Endothelial cell of umbilical vein (primary cell): Measurements from ENCODE around the gene S100A1. TPM values are rescaled to one million over a fixed set of nuclear protein-coding genes. Genes with fewer than 3 reads are reported as not detected.
"Not testable (repeated sequence)": the region's sequence is repeated elsewhere in the genome, so short reads cannot be mapped to it uniquely, and the experiment has no call there.

Experiments used
- BruUV-seq: library from RNA; stranded (reverse); fragments of 400-500 nt; replicated peaks from 2 replicates; lab custom pipeline; 2021; lab: Mats Ljungman, UMichigan
- CTCF ChIA-PET: fragments of 300-600, 350-600 bp; sonication (Branson Sonifier 250); formaldehyde crosslinking; loops from one replicate; lab custom pipeline; 2021; ENCODE audit warnings: antibody characterized with exemption, inconsistent platforms; lab: Charles Lee
- POLR2A ChIA-PET: fragments of 300-600, 350-600 bp; sonication (Branson Sonifier 250); formaldehyde crosslinking; loops from one replicate; lab custom pipeline; 2021; ENCODE audit warnings: antibody characterized with exemption, inconsistent platforms; lab: Charles Lee
- DNase-seq: peaks from one replicate; pipeline ENCODE4 v3.0.0-alpha.2; 2011; ENCODE audit warnings: low read depth, low spot score
- FAIRE-seq: peaks from 2 replicates; lab custom pipeline; 2011; peaks lifted over from hg19 to GRCh38; lab: Jason Lieb, UNC
- H2AFZ ChIP-seq: 2 replicates; pipeline ENCODE4 v1.6.0; 2012; ENCODE audit warnings: low read depth, low read length, control low read depth, inconsistent platforms
- H3K27ac ChIP-seq: 2 replicates; pipeline ENCODE4 v1.5.1; 2011; ENCODE audit warnings: low read depth, mild to moderate bottlenecking, control low read depth, low read length, moderate library complexity; ENCODE audit not compliant: insufficient read depth
- H3K27me3 ChIP-seq, 2 experiments: 2 replicates each; pipeline versions ENCODE4 v1.6.0 to v1.6.1; 2011; ENCODE audit warnings: low read length in 2 of 2, mixed read lengths in 1 of 2; ENCODE audit not compliant: control insufficient read depth in 2 of 2, insufficient read depth in 2 of 2
- H3K36me3 ChIP-seq, 2 experiments: 2 replicates in 1 of 2; 3 replicates in 1 of 2; pipeline ENCODE4 v1.5.1; 2011; ENCODE audit warnings: low read length in 2 of 2, mild to moderate bottlenecking in 1 of 2, moderate library complexity in 1 of 2; ENCODE audit not compliant: control insufficient read depth in 2 of 2, insufficient read depth in 2 of 2; ENCODE audit errors: extremely low read depth in 1 of 2
- H3K4me1 ChIP-seq: 3 replicates; pipeline ENCODE4 v1.5.1; 2011; ENCODE audit warnings: mild to moderate bottlenecking, low read length; ENCODE audit not compliant: control insufficient read depth, insufficient read depth; ENCODE audit errors: extremely low read depth
- H3K4me2 ChIP-seq: 2 replicates; pipeline ENCODE4 v1.6.1; 2011; ENCODE audit warnings: low read length, control low read depth, mixed read lengths; ENCODE audit not compliant: insufficient read depth
- H3K4me3 ChIP-seq, 3 experiments: fragments of 200-600 bp in 1 of 3; sonication (generic), shearing (Covaris generic) in 1 of 3; replicated peaks in 1 of 3; 2 replicates each; pipeline ENCODE4 v1.5.1; 2011 to 2016; ENCODE audit warnings: control low read depth in 3 of 3, low read length in 3 of 3, mild to moderate bottlenecking in 2 of 3, inconsistent platforms in 1 of 3, low read depth in 1 of 3, moderate library complexity in 1 of 3; ENCODE audit not compliant: insufficient read depth in 1 of 3
- H3K79me2 ChIP-seq: 2 replicates; pipeline ENCODE4 v1.6.0; 2012; ENCODE audit warnings: low read length, inconsistent platforms; ENCODE audit not compliant: control insufficient read depth, insufficient read depth
- H3K9ac ChIP-seq: replicated peaks from 2 replicates; pipeline ENCODE3; 2011; ENCODE audit warnings: low read length, control low read depth; ENCODE audit not compliant: insufficient read depth; ENCODE audit errors: extremely low read depth
- H3K9me1 ChIP-seq: replicated peaks from 3 replicates; pipeline ENCODE4 v1.6.0; 2011; ENCODE audit warnings: mild to moderate bottlenecking, low read length; ENCODE audit not compliant: control insufficient read depth, insufficient read depth; ENCODE audit errors: extremely low read depth
- H3K9me3 ChIP-seq: replicated peaks from 2 replicates; pipeline ENCODE4 v1.5.1; 2012; ENCODE audit warnings: low read length, inconsistent platforms; ENCODE audit not compliant: control insufficient read depth, insufficient read depth
- H4K20me1 ChIP-seq: replicated peaks from 2 replicates; pipeline ENCODE3; 2011; ENCODE audit warnings: mild to moderate bottlenecking, low read length; ENCODE audit not compliant: control insufficient read depth, insufficient read depth; ENCODE audit errors: extremely low read depth
- FOS ChIP-seq: IDR thresholded peaks from 2 replicates; pipeline ENCODE4 v1.6.1; 2011; ENCODE audit warnings: mild to moderate bottlenecking, low read length, moderate library complexity, borderline replicate concordance; ENCODE audit not compliant: insufficient read depth
- MYC ChIP-seq: IDR thresholded peaks from one replicate; pipeline ENCODE4 v1.6.1; 2011; ENCODE audit warnings: mild to moderate bottlenecking, low read depth, low read length
- POLR2A ChIP-seq: IDR thresholded peaks from 2 replicates; pipeline ENCODE4 v1.6.1; 2012; ENCODE audit warnings: low read depth, mild to moderate bottlenecking, control low read depth, low read length
- POLR2AphosphoS5 ChIP-seq: IDR thresholded peaks from 2 replicates; pipeline ENCODE4 v1.6.1; 2012; ENCODE audit warnings: low read depth, mild to moderate bottlenecking, control low read depth, low read length, moderate library complexity; ENCODE audit not compliant: insufficient read depth
- dilution Hi-C: fragments of 300-500 bp; cut with MboI; formaldehyde crosslinking; loops from one replicate; pipeline ENCODE4 v1.15.0; 2019; ENCODE audit warnings: low sequenced_read_pairs; ENCODE audit not compliant: extremely low pct_ligation_motif_present
- intact Hi-C: fragments of 100-400 bp; cut with micrococcal nuclease; formaldehyde crosslinking; loops from one replicate; pipeline ENCODE4 v1.10.0; 2022
- polyA plus RNA-seq, 4 experiments: library from polyadenylated mRNA; depleted of rRNA in 3 of 4; stranded (reverse) in 3 of 4; unstranded in 1 of 4; fragments of >200 nt; gene quantifications; 2 replicates each; pipeline versions ENCODE4 v1.2.1 to v1.2.3, GENCODE V29; 2011 to 2012; ENCODE audit warnings: missing spikeins in 1 of 4
- total RNA-seq: library from RNA; stranded (reverse); gene quantifications from 2 replicates; pipeline ENCODE4 v1.2.3, GENCODE V29; 2021

Gene S100A1
- total and polyA plus RNA-seq, 2 donors (not counting 3 experiments of a cell fraction or from before 2014, with no cell fraction given) = not detected

DNA sequence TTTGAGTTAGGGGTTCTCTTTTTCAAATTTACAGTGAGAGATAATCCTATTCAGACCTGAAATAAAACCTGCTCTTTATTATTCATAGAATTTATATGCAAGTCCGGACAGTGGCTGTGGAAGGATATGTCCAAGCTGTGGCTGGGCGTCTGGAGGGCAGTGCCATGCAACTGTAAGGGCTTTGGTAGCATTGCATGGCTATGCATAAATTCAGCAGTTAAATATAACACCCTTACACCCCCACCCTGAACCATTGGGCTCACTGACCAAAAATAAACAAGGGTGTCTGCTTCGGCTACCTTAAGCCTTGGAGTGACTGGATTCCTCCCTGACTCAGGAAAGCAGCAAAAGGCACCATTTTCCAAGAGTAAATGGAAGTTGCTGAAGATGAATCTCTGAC lies 11.0 kb downstream of the S100A1 start:
- no peak for TF ChIP-seq POLR2A
- no peak for TF ChIP-seq MYC
- TF ChIP-seq POLR2AphosphoS5 = no peak
- no peak for TF ChIP-seq FOS
- H3K36me3 ChIP-seq = peaks cover 36 to 50% of the 10 kb centered on the region in 2 experiments
- H3K27me3 ChIP-seq = no peaks in the 10 kb centered on the region
- BruUV-seq = no TSS peak
- DNase-seq (no peak), FAIRE-seq (no peak)
- peaks cover 2% of the 10 kb centered on the region for H4K20me1 ChIP-seq
- intact Hi-C loops (no loop called here), dilution Hi-C loops (no loop called here)
- no peaks in the 10 kb centered on the region for H3K9me3 ChIP-seq
- CTCF ChIA-PET = interaction anchor here (1.1 to 3.0 kb wide), 3 partner anchors 12 to 67 kb away, joined by 3 to 12 read pairs (median 12); partner anchors contain the start of gene S100A13
- H3K9ac ChIP-seq = no peak overlapping the region
- H3K9me1 ChIP-seq = no peaks in the 10 kb centered on the region
- H3K27ac ChIP-seq = no peak overlapping the region
- no peak overlapping the region for H3K4me2 ChIP-seq
- POLR2A ChIA-PET = no interaction called here
- H3K4me1 ChIP-seq = peaks cover 6% of the 10 kb centered on the region
- H2AFZ ChIP-seq = no peak overlapping the region
- no peak overlapping the region for H3K4me3 ChIP-seq
- H3K79me2 ChIP-seq = peaks cover 55% of the 10 kb centered on the region

- H3K9me1 ChIP-seq, H4K20me1 ChIP-seq, dilution Hi-C loops, POLR2A ChIA-PET, intact Hi-C loops, FAIRE-seq, H3K9me3 ChIP-seq, DNase-seq, H2AFZ ChIP-seq, H3K27ac ChIP-seq, BruUV-seq, H3K4me3 ChIP-seq, H3K9ac ChIP-seq, H3K4me1 ChIP-seq, H3K4me2 ChIP-seq, H3K27me3 ChIP-seq: not testable (repeated sequence)
- H3K79me2 ChIP-seq = peaks cover 46% of the 10 kb centered on the region
- peaks cover 41 to 53% of the 10 kb centered on the region in 2 experiments for H3K36me3 ChIP-seq
- CTCF ChIA-PET = interaction anchor here (0.9 to 2.7 kb wide), 4 partner anchors 13 to 129 kb away, joined by 3 to 12 read pairs (median 3); partner anchors contain the start of gene S100A13
Measured at GRCh38 chr1:153640213-153640612, 12.0 kb downstream of the S100A1 start.
